Fibroblast of skin of right quadriceps (primary cell): ENCODE results near the gene ZNF638.

Experiments used
- DNase-seq: peaks from one replicate; pipeline ENCODE4 v3.0.0-alpha.2; 2013

Gene ZNF638

GRCh38 chr2:71474744-71475397 lies 143.3 kb downstream of the ZNF638 start:
- no peak for DNase-seq

DNA sequence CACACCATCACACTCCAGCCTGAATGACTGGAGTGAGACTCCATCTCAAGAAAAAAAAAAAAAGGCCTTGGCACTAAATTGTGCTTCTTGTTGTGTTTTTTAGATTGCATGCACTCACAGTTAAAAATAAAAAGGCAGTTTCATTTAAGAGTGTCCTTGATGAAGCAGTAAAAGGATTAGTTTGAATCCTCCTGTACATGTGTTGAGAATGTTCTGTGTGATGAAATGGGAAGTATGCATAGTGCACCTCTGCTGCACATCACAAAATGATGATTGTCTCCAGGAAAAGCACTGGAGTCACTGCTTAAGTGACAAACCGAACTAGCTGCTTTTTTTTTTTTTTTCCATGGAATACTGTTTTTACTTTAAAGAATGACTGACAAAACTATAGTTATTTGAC lies 144.9 kb downstream of the ZNF638 start:
- DNase-seq, result no peak

GRCh38 chr2:71477231-71477691 lies 145.7 kb downstream of the ZNF638 start:
- DNase-seq, result no peak

DNA sequence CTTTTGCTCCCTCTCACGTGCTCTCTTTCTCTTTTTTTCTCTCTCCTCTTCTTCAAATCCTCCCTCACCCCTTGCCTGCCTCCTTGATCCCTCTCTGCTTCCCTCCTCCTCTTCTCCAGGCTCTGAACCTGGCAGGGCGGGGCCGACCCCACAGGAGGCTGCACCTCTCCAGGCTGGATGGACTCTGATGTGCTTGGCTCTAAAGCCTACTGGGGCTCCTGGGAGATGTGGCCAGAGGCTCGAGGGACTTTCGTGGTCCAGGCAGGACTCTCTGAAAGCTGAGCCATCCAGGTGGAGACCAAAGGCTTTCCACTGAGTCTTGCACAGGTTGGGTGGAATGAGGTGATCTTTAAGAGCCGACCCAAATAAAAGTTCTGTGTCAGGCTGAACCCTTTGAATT lies 147.2 kb downstream of the ZNF638 start:
- no peak for DNase-seq

DNA sequence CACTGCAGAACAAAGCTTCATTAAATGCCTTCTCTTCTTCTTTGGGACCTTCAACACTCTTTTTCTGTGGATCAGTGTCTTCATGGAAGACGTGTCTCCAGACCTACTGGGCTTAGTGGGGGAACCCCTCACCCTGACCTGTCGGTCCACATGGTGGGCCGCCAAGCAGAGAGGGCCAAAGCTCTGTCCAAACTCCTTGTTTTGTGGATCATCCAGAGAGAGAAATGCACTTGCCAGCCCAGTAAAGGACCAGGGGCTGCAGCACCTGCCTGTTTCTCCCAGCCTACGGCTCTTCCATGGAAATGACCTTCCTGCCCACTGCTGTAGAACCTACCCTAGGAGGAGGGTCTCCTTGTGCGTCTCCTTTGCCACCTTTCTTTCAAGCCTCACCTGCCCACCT lies 147.7 kb downstream of the ZNF638 start:
- DNase-seq, result no peak

- no peak for DNase-seq
These were observed 149.5 kb downstream of the ZNF638 start for GRCh38 chr2:71481111-71481510.

DNA sequence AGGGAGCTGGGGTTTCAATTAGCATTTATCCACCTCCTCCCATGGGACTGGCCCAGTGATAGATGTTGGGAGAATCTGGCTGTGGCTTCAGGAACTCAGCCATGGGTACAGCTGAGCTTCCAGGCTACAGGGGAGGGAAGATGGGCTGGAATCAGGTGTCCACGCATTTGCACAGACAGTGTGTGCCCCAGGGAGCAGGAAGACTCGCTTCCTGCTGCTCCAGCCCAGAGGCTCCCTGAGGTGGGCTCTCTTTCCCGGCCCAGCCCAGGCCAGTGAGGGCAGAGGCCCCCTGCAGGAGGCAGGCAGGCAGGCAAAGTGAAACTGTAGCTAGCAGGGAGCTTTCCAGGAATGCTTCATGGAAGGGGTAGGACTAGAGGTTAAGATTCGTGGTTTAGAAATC lies 150.5 kb downstream of the ZNF638 start:
- DNase-seq, result no peak

DNA sequence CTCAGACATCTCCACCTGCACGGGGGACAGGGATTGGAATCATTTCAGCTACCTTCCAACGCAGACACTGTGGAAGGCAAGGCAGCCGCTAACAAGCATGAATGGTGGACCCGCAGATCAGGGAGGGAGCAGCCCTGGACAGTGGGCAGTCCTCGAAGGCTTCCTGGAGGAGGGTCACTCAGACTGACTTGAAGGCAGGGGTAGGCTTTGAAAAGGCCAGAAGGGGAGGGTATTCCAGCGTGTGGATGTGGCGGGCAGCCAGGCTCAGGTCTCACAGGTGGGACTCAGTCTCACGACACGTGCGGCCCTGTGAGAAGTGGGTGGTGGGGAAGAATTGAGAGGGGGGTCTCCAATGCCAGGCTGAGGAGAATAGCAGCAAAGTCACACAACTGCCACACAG lies 151.7 kb downstream of the ZNF638 start:
- no peak for DNase-seq

- no peak for DNase-seq
These were observed 152.8 kb downstream of the ZNF638 start for GRCh38 chr2:71484354-71484753.
